HepG2 (cell line): ENCODE results near the gene DDAH1. TPM values are rescaled to one million over a fixed set of nuclear protein-coding genes. Genes with fewer than 3 reads are reported as not detected.

Experiments
- BORCS8-MEF2B ChIP-seq: sonication (generic); formaldehyde crosslinking; IDR thresholded peaks from 2 replicates; pipeline ENCODE4 v1.8.0; 2022; ENCODE audit warnings: mild to moderate bottlenecking, missing genetic modification reagents
- CBFB ChIP-seq: sonication (generic); formaldehyde crosslinking; IDR thresholded peaks from 2 replicates; pipeline ENCODE4 v1.4.0; 2020; ENCODE audit warnings: missing genetic modification reagents
- CREM ChIP-seq, 2 experiments: sonication (generic) in 1 of 2; formaldehyde crosslinking in 1 of 2; IDR thresholded peaks; 2 replicates each; pipeline versions ENCODE4 v1.4.0 to v1.6.1; 2016 to 2020; ENCODE audit warnings: antibody characterized with exemption in 1 of 2, mild to moderate bottlenecking in 1 of 2, missing genetic modification reagents in 1 of 2
- HES4 ChIP-seq: sonication (generic); formaldehyde crosslinking; IDR thresholded peaks from 2 replicates; pipeline ENCODE4 v1.9.0; 2021; ENCODE audit warnings: mild to moderate bottlenecking, missing genetic modification reagents, borderline replicate concordance
- HMGXB3 ChIP-seq: sonication (generic); formaldehyde crosslinking; IDR thresholded peaks from 2 replicates; pipeline ENCODE4 v1.4.0; 2020; ENCODE audit warnings: missing genetic modification reagents, borderline replicate concordance
- HNRNPLL ChIP-seq: fragments of 200-400 bp; formaldehyde crosslinking; IDR thresholded peaks from 2 replicates; pipeline ENCODE4 v1.6.1; 2017; ENCODE audit warnings: mild to moderate bottlenecking, low read depth, low read length; ENCODE audit not compliant: poor library complexity, severe bottlenecking
- JUN ChIP-seq: sonication (generic); formaldehyde crosslinking; IDR thresholded peaks from 2 replicates; pipeline ENCODE4 v1.4.0; 2020; ENCODE audit warnings: mild to moderate bottlenecking, missing genetic modification reagents
- KAT2B ChIP-seq: fragments of 150-350 bp; IDR thresholded peaks from 2 replicates; pipeline ENCODE4 v1.6.1; 2014; ENCODE audit warnings: low read depth, low read length, borderline replicate concordance
- PHF21A ChIP-seq: sonication (generic); formaldehyde crosslinking; IDR thresholded peaks from 2 replicates; pipeline ENCODE4 v1.5.0; 2020; ENCODE audit warnings: mild to moderate bottlenecking, missing genetic modification reagents
- PPARG ChIP-seq: conservative IDR thresholded peaks from 2 replicates; pipeline ENCODE4 v1.6.1; 2016; ENCODE audit warnings: missing biosample characterization, missing genetic modification reagents
- SALL2 ChIP-seq: sonication (generic); formaldehyde crosslinking; IDR thresholded peaks from 2 replicates; pipeline ENCODE4 v1.8.1; 2023; ENCODE audit warnings: mild to moderate bottlenecking, missing genetic modification reagents, inconsistent platforms
- SP5 ChIP-seq: IDR thresholded peaks from 2 replicates; pipeline ENCODE4 v1.6.1; 2016; ENCODE audit warnings: low read depth, borderline replicate concordance
- SRSF9 ChIP-seq: fragments of 200-400 bp; formaldehyde crosslinking; IDR thresholded peaks from 2 replicates; pipeline ENCODE4 v1.6.1; 2018; ENCODE audit warnings: borderline replicate concordance, mild to moderate bottlenecking, low read depth, low read length; ENCODE audit not compliant: insufficient read depth, poor library complexity, severe bottlenecking
- SYNCRIP ChIP-seq: fragments of 200-400 bp; formaldehyde crosslinking; IDR thresholded peaks from 2 replicates; pipeline ENCODE4 v1.6.1; 2018; ENCODE audit warnings: mild to moderate bottlenecking, low read depth, low read length; ENCODE audit not compliant: insufficient read depth
- ZEB1 ChIP-seq: IDR thresholded peaks from 2 replicates; pipeline ENCODE4 v1.6.1; 2012; ENCODE audit warnings: mild to moderate bottlenecking, low read depth, inconsistent platforms; ENCODE audit not compliant: insufficient replicate concordance
- ZKSCAN5 ChIP-seq: sonication (generic); formaldehyde crosslinking; IDR thresholded peaks from 2 replicates; pipeline ENCODE4 v1.5.1; 2020; ENCODE audit warnings: mild to moderate bottlenecking, missing genetic modification reagents
- ZNF12 ChIP-seq: sonication (generic); formaldehyde crosslinking; IDR thresholded peaks from 2 replicates; pipeline ENCODE4 v1.5.0; 2020; ENCODE audit warnings: missing genetic modification reagents
- ZNF3 ChIP-seq: IDR thresholded peaks from 2 replicates; pipeline ENCODE4 v1.7.0; 2017; ENCODE audit warnings: inconsistent platforms
- ZNF607 ChIP-seq: sonication (generic); formaldehyde crosslinking; IDR thresholded peaks from 2 replicates; pipeline ENCODE4 v1.5.1; 2020; ENCODE audit warnings: missing genetic modification reagents, mild to moderate bottlenecking, borderline replicate concordance
- ZNF740 ChIP-seq: sonication (generic); formaldehyde crosslinking; IDR thresholded peaks from 2 replicates; pipeline ENCODE4 v1.4.0; 2020; ENCODE audit warnings: missing genetic modification reagents
- ZNF770 ChIP-seq: sonication (generic); formaldehyde crosslinking; IDR thresholded peaks from 2 replicates; pipeline ENCODE4 v1.5.0; 2020; ENCODE audit warnings: mild to moderate bottlenecking, missing genetic modification reagents
- ZNF841 ChIP-seq: sonication (generic); formaldehyde crosslinking; IDR thresholded peaks from 2 replicates; pipeline ENCODE4 v1.8.1; 2023; ENCODE audit warnings: missing genetic modification reagents, borderline replicate concordance
- polyA plus RNA-seq, 8 experiments: library from polyadenylated mRNA; depleted of rRNA in 3 of 8; stranded (reverse) in 7 of 8; unstranded in 1 of 8; fragments of >200 nt; fragmentation: Illumina TruSeq in 4 of 8; extraction: Trizol in 4 of 8; gene quantifications; 2 replicates each; pipeline versions ENCODE4 v1.2.1 to v1.2.3, GENCODE V29; 2011 to 2016; ENCODE audit warnings: low read depth in 4 of 8, missing spikeins in 1 of 8, mixed read lengths in 1 of 8; ENCODE audit not compliant: insufficient read depth in 1 of 8
- total RNA-seq, 5 experiments: library from RNA; depleted of rRNA; stranded (reverse); fragments of >200 nt; fragmentation: Illumina TruSeq; extraction: Trizol; gene quantifications; 2 replicates each; pipeline ENCODE4 v1.2.3, GENCODE V29; 2016; ENCODE audit warnings: low read depth in 1 of 5

DDAH1 gene
- total and polyA plus RNA-seq, 2 of the 13 experiments (the other 11 are each of a cell fraction or from before 2014, with no cell fraction given) = 39.7 to 64.4 TPM

GRCh38 chr1:85307987-85308832 lies 156.7 kb downstream of the DDAH1 start (continued):
- TF ChIP-seq KAT2B = no peak
- TF ChIP-seq ZNF607 (CRISPR knock-in tag) = no peak
- TF ChIP-seq ZNF3 = no peak
- no peak for TF ChIP-seq ZEB1
- no peak for TF ChIP-seq HNRNPLL
- no peak for TF ChIP-seq HES4 (CRISPR knock-in tag)
- TF ChIP-seq ZKSCAN5 (CRISPR knock-in tag) = no peak
- no peak for TF ChIP-seq SRSF9
- TF ChIP-seq ZNF841 (CRISPR knock-in tag) = no peak
- no peak for TF ChIP-seq JUN
- TF ChIP-seq BORCS8-MEF2B = no peak
- no peak for TF ChIP-seq CREM (IDR thresholded peaks at IDR 0.05)
- no peak for TF ChIP-seq CREM (CRISPR knock-in tag; IDR thresholded peaks at IDR 0.05)
- no peak for TF ChIP-seq ZNF770 (CRISPR knock-in tag)
- no peak for TF ChIP-seq ZNF12 (CRISPR knock-in tag)
- 0 out of 2 replicates have a peak, but pooled peaks have one; percentile 18 for TF ChIP-seq PPARG (CRISPR knock-in tag)
- TF ChIP-seq PHF21A (CRISPR knock-in tag) = 0 out of 2 replicates have a peak, but pooled peaks have one; percentile 25
- TF ChIP-seq SALL2 (CRISPR knock-in tag) = no peak
- TF ChIP-seq SYNCRIP = no peak
- TF ChIP-seq CBFB (CRISPR knock-in tag) = no peak
- TF ChIP-seq SP5 (CRISPR knock-in tag) = no peak
- no peak for TF ChIP-seq ZNF740
- no peak for TF ChIP-seq HMGXB3 (CRISPR knock-in tag)
